ENCODE data around the gene PNPLA2.

GRCh38 chr11:860234-861104, 41.8 kb downstream of the PNPLA2 start:
- TF ChIP-seq CTCF (IDR thresholded peaks at IDR 0.05 in 4 of 5, conservative IDR thresholded peaks at IDR 0.05 in 1 of 5), result no peak
- TF ChIP-seq POLR2A (IDR thresholded peaks at IDR 0.05), result no peak

All from gastrocnemius medialis (tissue), 4 donors.